ENCODE measurements around the gene BRPF1.

Gene BRPF1

DNA sequence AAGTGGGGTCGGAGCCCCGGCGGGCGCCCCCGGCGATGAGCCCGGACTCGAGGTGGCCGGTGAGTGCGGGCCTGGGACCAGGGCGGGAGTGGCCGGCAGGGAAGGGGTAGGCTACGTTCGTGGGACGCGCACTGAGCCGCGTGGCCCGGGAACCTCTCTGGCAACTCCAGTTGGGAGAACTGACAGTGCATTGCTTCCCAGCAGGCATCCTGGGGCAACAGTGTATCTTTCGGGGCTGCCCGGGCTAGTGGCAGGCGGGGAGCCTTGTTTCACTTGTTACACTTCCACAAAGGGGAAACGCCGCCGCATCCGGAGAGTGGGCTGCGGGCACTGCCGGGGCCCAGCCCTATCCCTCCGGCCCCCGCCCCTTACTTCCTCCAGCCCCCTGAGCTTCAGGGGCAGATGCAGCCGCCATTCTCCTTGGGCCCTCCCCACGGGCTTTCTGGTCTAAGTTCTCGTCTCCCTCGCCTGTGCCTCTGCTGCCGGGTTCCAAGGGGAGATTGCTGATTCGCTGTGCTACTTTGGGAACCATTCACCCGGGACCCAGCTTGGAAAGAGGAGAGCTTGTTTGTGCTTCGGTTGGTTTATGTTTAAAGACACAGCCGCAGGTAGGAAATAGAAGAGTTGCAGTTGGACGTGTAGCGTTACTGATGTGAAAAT, 675 bp downstream of the BRPF1 start:
- Histone ChIP-seq H3K36me3 (peaks cover 10% of the 10 kb centered on the region; the same call in 1 of the 2 replicates), H3K27me3 (no peaks in the 10 kb centered on the region), H3K4me1 (no peaks in the 10 kb centered on the region), H3K9me3 (no peaks in the 10 kb centered on the region), H3K4me3 (ENCODE audit: low read depth, low read length) (peak overlapping the region; percentile 75)
- TF ChIP-seq, protein P1, sequence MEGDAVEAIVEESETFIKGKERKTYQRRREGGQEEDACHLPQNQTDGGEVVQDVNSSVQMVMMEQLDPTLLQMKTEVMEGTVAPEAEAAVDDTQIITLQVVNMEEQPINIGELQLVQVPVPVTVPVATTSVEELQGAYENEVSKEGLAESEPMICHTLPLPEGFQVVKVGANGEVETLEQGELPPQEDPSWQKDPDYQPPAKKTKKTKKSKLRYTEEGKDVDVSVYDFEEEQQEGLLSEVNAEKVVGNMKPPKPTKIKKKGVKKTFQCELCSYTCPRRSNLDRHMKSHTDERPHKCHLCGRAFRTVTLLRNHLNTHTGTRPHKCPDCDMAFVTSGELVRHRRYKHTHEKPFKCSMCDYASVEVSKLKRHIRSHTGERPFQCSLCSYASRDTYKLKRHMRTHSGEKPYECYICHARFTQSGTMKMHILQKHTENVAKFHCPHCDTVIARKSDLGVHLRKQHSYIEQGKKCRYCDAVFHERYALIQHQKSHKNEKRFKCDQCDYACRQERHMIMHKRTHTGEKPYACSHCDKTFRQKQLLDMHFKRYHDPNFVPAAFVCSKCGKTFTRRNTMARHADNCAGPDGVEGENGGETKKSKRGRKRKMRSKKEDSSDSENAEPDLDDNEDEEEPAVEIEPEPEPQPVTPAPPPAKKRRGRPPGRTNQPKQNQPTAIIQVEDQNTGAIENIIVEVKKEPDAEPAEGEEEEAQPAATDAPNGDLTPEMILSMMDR (IDR thresholded peaks at IDR 0.05; ENCODE audit: low read depth, low read length), result no peak
- no peak for DNase-seq

DNA sequence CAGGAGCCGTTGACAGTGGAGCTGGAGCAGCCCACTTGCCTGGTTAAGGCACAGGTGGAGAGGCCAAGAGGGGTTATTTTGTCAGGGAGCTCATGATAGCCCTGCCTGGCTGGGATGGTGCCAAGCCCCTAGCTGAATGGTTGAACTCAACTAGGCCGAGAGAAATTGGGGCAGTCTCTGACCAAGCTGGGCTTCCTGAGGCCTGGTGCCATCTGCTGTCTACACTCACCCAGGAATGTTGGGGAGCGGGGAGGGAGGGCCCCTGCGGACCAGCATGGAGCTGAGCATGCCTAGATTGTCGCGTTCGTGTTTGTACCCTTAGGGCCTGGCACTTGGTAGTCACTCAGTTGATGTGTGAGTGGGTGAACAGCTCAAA, 1.2 kb downstream of the BRPF1 start:
- no peaks in the 10 kb centered on the region for H3K27me3 ChIP-seq
- no peaks in the 10 kb centered on the region for H3K9me3 ChIP-seq
- no peak for DNase-seq
- TF ChIP-seq, protein P1 (IDR thresholded peaks at IDR 0.05; ENCODE audit: low read depth, low read length), result no peak
- peaks cover 12% of the 10 kb centered on the region for H3K36me3 ChIP-seq
- peak overlapping the region; percentile 75 for H3K4me3 ChIP-seq (ENCODE audit: low read depth, low read length)
- H3K4me1 ChIP-seq, result no peaks in the 10 kb centered on the region

DNA sequence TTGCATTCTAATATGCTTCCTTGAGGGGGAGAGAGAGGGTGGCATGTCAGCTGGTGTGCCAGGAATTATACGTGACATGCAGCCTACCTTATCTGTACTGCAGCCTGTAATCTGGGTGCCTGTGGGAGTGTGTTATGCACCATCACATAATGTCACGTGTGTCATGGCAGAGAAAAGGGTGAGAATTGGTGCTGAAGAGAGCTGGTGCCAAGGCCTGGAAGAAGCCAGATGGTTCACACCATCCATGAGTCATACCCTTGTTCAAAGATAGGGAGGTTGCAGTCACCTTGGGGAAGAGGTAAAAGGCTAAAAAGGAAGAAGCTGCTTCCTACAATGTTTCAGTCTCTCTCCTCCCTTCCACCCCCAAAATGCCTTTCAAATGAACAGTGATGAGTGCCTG, 5.3 kb downstream of the BRPF1 start:
- no peaks in the 10 kb centered on the region for H3K4me1 ChIP-seq
- H3K9me3 ChIP-seq, result no peaks in the 10 kb centered on the region
- TF ChIP-seq, protein P1 (IDR thresholded peaks at IDR 0.05; ENCODE audit: low read depth, low read length), result no peak
- DNase-seq, result no peak
- H3K36me3 ChIP-seq, result peaks cover 29% of the 10 kb centered on the region
- H3K4me3 ChIP-seq (ENCODE audit: low read depth, low read length), result no peak overlapping the region
- H3K27me3 ChIP-seq, result no peaks in the 10 kb centered on the region

DNA sequence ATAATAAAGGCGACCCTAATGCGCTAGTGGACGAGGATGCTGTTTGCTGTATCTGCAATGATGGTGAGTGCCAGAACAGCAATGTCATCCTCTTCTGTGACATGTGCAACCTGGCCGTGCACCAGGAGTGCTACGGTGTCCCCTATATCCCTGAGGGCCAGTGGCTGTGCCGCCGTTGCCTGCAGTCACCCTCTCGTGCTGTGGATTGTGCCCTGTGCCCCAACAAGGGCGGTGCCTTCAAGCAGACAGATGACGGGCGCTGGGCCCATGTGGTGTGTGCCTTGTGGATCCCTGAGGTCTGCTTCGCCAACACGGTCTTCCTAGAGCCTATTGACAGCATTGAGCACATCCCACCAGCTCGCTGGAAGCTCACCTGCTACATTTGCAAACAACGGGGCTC, 7.6 kb downstream of the BRPF1 start:
- no peak for DNase-seq
- peaks cover 42% of the 10 kb centered on the region for H3K36me3 ChIP-seq
- H3K4me3 ChIP-seq (ENCODE audit: low read depth, low read length), result no peak overlapping the region
- no peaks in the 10 kb centered on the region for H3K9me3 ChIP-seq
- TF ChIP-seq, protein P1 (IDR thresholded peaks at IDR 0.05; ENCODE audit: low read depth, low read length), result no peak
- H3K4me1 ChIP-seq, result no peaks in the 10 kb centered on the region
- H3K27me3 ChIP-seq, result no peaks in the 10 kb centered on the region

DNA sequence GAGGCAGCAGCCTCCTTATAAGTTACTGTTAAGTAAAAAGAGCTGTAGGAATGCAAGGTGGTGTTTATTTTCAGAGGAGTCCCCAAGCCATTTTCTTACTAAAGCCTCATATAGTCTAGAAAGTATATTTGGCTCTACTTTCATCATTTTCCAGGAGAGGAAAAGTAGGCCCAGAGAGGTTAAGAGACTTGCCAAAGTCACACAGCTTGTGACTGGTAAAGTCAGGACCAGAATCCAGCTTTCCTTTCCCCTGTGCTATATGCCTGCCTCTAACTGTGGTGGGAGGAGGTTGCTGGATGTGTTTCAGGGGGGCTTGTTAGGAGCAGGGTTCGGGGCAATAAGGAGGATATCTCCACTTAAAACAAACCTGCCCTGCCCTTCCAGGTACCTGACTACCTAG, 11.0 kb downstream of the BRPF1 start:
- peaks cover 54% of the 10 kb centered on the region for H3K36me3 ChIP-seq
- no peak for DNase-seq
- H3K9me3 ChIP-seq, result no peaks in the 10 kb centered on the region
- TF ChIP-seq, protein P1 (IDR thresholded peaks at IDR 0.05; ENCODE audit: low read depth, low read length), result no peak
- no peaks in the 10 kb centered on the region for H3K4me1 ChIP-seq
- H3K27me3 ChIP-seq, result no peaks in the 10 kb centered on the region
- no peak overlapping the region for H3K4me3 ChIP-seq (ENCODE audit: low read depth, low read length)

DNA sequence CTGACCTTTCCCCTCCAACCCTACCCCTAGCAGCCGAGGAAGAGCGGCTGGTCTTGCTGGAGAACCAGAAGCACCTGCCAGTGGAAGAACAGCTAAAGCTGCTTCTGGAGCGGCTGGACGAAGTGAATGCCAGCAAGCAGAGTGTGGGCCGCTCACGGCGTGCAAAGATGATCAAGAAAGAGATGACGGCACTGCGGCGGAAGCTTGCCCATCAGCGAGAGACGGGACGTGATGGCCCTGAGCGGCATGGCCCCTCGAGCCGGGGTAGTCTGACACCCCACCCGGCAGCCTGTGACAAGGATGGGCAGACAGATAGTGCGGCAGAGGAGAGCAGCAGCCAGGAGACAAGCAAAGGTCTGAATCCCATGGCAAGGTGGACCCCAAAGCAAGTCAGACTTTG, 12.0 kb downstream of the BRPF1 start:
- peaks cover 50% of the 10 kb centered on the region for H3K36me3 ChIP-seq
- TF ChIP-seq, protein P1 (IDR thresholded peaks at IDR 0.05; ENCODE audit: low read depth, low read length), result no peak

More for the DNA sequence above, 12.0 kb downstream of the BRPF1 start:
- DNase-seq, result no peak
- no peaks in the 10 kb centered on the region for H3K4me1 ChIP-seq
- no peaks in the 10 kb centered on the region for H3K9me3 ChIP-seq
- H3K27me3 ChIP-seq, result no peaks in the 10 kb centered on the region
- H3K4me3 ChIP-seq (ENCODE audit: low read depth, low read length), result no peak overlapping the region
